Kidney (tissue), 14 donors: ENCODE results near the gene VCPKMT. TPM values are rescaled to one million over a fixed set of nuclear protein-coding genes. Genes with fewer than 3 reads are reported as not detected.
A peak's percentile ranks its signal among the peaks of the same experiment; 100 is the strongest.

Experiments used
- DNase-seq, 5 donors: peaks; one replicate each; pipeline ENCODE4 v3.0.0-alpha.2; 2013 to 2020
- FAIRE-seq: peaks from 2 replicates; lab custom pipeline; 2012; peaks lifted over from hg19 to GRCh38; lab: Jason Lieb, UNC
- H3K27ac ChIP-seq, 2 donors: one replicate each; pipeline ENCODE4 v1.7.0; 2013; ENCODE audit warnings: low read depth in 2 of 2, low read length in 2 of 2, inconsistent platforms in 1 of 2
- H3K27me3 ChIP-seq: one replicate; pipeline ENCODE4 v1.7.1; 2013; ENCODE audit warnings: low read length, inconsistent platforms; ENCODE audit not compliant: control insufficient read depth, insufficient read depth
- H3K36me3 ChIP-seq, 3 donors: one replicate each; pipeline versions ENCODE4 v1.7.0 to v1.7.1; 2013; ENCODE audit warnings: low read length in 3 of 3, control low read depth in 1 of 3, inconsistent platforms in 1 of 3; ENCODE audit not compliant: insufficient read depth in 3 of 3, control insufficient read depth in 2 of 3
- H3K4me1 ChIP-seq, 3 donors: one replicate each; pipeline versions ENCODE4 v1.7.0 to v1.7.1; 2013; ENCODE audit warnings: low read length in 3 of 3, inconsistent platforms in 1 of 3, low read depth in 1 of 3; ENCODE audit not compliant: control insufficient read depth in 2 of 3, insufficient read depth in 2 of 3
- H3K4me3 ChIP-seq, 3 donors: one replicate each; pipeline versions ENCODE4 v1.7.0 to v1.8.1; 2013; ENCODE audit warnings: low read length in 3 of 3, control low read depth in 1 of 3, inconsistent platforms in 1 of 3
- H3K9ac ChIP-seq, 3 donors: one replicate each; pipeline versions ENCODE4 v1.7.0 to v1.7.1; 2013; ENCODE audit warnings: low read length in 3 of 3, control low read depth in 1 of 3, inconsistent platforms in 1 of 3
- H3K9me3 ChIP-seq, 3 donors: one replicate each; pipeline versions ENCODE4 v1.7.0 to v1.7.1; 2013; ENCODE audit warnings: low read length in 3 of 3, control low read depth in 1 of 3, inconsistent platforms in 1 of 3; ENCODE audit not compliant: control insufficient read depth in 2 of 3, insufficient read depth in 1 of 3
- intact Hi-C: fragments of 100-400 bp; cut with DNase I; formaldehyde crosslinking; loops from one replicate; pipeline ENCODE4 v1.11.1; 2022
- polyA plus RNA-seq: library from polyadenylated mRNA; stranded (reverse); fragments of 350-450 nt; fragmentation: Illumina TruSeq; extraction: RNeasy Lipid Tissue Mini Kit (QIAGEN cat#74804); gene quantifications from one replicate; pipeline ENCODE4 v1.2.3, GENCODE V29; 2014; ENCODE audit warnings: low read depth, low replicate concordance; ENCODE audit not compliant: insufficient read depth
- total RNA-seq: library from RNA; stranded (reverse); fragmentation: NEBNext Ultra II Directional; extraction: Animal tissue kit (Norgen Biotek cat#: 25700); gene quantifications from one replicate; pipeline ENCODE4 v1.2.1, GENCODE V29; 2021
- TF ChIP-seq, protein P1 (sequence below): IDR thresholded peaks from 3 replicates; pipeline ENCODE4 v1.5.1; 2012; ENCODE audit warnings: mild to moderate bottlenecking, moderate library complexity, borderline replicate concordance; ENCODE audit not compliant: insufficient read depth; ENCODE audit errors: extremely low read depth
- donor health status: control.
- donor health status: control.
- donor health status: control.
- donor health status: control.
- donor health status: control.
- donor health status: DM: yes; HTN: yes; CAD: no.
- donor health status: Normal renal cell carcinoma (clear cell type).

Gene VCPKMT
- total and polyA plus RNA-seq, 2 donors from 2014 or later = 8.0 to 8.3 TPM

DNA sequence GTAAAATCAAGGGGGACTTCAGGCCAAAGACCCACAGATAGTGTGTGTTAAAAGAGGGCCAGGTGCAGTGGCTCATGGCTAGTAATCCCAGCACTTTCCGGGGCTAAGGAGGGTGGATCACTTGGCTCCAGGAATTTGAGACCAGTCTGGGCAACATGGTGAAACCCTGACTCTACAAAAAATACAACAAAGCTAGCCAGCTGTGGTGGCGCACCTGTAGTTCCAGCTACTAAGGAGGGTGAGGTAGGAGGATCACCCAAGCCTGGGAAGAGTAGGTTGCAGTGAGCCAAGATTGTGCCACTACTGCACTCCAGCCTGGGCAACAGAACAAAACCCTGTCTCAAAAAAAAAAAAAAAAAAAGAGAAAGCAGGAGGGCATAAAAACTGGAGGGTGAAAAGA, 8.5 kb downstream of the VCPKMT start:
- Histone ChIP-seq H3K9me3 (no peaks in the 10 kb centered on the region), H3K4me3 (no peak overlapping the region), H3K27ac (peak overlapping the region; percentile 59 to 82), H3K4me1 (peaks cover 0 to 4% (median 0%) of the 10 kb centered on the region in 3 donors), H3K36me3 (peaks cover 7 to 8% (median 7%) of the 10 kb centered on the region in 3 donors), H3K27me3 (no peaks in the 10 kb centered on the region), H3K9ac (peak overlapping the region in 1 of 3 donors; percentile 43)
- FAIRE-seq (no peak), DNase-seq (peak in 2 of 5 donors; percentile 45 to 71)
- intact Hi-C loops = no loop called here
- TF ChIP-seq, protein P1, sequence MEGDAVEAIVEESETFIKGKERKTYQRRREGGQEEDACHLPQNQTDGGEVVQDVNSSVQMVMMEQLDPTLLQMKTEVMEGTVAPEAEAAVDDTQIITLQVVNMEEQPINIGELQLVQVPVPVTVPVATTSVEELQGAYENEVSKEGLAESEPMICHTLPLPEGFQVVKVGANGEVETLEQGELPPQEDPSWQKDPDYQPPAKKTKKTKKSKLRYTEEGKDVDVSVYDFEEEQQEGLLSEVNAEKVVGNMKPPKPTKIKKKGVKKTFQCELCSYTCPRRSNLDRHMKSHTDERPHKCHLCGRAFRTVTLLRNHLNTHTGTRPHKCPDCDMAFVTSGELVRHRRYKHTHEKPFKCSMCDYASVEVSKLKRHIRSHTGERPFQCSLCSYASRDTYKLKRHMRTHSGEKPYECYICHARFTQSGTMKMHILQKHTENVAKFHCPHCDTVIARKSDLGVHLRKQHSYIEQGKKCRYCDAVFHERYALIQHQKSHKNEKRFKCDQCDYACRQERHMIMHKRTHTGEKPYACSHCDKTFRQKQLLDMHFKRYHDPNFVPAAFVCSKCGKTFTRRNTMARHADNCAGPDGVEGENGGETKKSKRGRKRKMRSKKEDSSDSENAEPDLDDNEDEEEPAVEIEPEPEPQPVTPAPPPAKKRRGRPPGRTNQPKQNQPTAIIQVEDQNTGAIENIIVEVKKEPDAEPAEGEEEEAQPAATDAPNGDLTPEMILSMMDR = no peak

DNA sequence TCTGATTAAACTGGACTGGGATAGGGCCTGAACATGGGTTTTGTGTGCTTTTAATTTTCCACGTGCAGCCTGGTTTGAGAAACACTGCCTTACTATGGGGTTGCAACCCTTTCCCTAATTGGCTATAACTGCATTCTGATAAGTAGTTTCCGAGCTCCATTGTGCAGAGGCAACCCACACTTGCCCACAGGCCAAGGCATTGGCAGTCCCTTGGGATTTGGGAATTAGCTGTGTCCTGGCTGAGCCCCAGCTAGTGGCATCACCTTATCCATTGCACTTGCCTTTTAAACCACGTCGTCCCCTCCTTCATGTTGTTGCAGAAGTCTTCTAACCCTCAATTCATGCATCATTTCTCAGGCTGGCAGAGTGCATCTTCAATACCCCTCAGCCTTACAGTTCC, 10.2 kb downstream of the VCPKMT start:
- TF ChIP-seq, protein P1 = no peak
- Histone ChIP-seq H3K9me3 (no peaks in the 10 kb centered on the region), H3K36me3 (peaks cover 6 to 7% (median 6%) of the 10 kb centered on the region in 3 donors), H3K27me3 (no peaks in the 10 kb centered on the region), H3K4me1 (peaks cover 0 to 10% (median 0%) of the 10 kb centered on the region in 3 donors), H3K4me3 (no peak overlapping the region), H3K9ac (no peak overlapping the region), H3K27ac (no peak overlapping the region)
- FAIRE-seq (no peak), DNase-seq (no peak)
- intact Hi-C loops = no loop called here

DNA sequence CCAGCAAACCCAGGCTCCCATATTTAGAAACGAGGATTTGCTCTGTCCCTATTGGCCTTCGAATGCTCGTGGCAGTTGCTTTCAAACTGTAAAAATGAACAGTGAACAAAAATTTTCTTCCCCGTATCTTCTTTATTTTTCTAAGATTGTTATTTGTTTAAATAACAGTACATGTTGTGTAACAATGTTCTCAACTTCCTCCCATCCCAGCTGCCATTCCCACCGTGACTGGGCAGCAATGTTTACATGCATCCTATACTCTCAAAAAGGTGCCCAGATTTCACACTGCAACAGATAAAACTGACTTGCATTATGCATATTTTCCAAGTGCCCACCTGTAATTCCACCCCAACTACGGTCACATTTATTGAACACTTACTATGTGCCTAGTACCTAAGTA, 12.8 kb downstream of the VCPKMT start:
- TF ChIP-seq, protein P1 = no peak
- FAIRE-seq (no peak), DNase-seq (no peak)
- Histone ChIP-seq H3K27me3 (no peaks in the 10 kb centered on the region), H3K9ac (no peak overlapping the region), H3K27ac (no peak overlapping the region), H3K9me3 (no peaks in the 10 kb centered on the region), H3K4me3 (no peak overlapping the region), H3K36me3 (peaks cover 0 to 2% (median 0%) of the 10 kb centered on the region in 3 donors), H3K4me1 (peaks cover 0 to 13% (median 3%) of the 10 kb centered on the region in 3 donors)
- intact Hi-C loops = no loop called here

GRCh38 chr14:50101417-50101816, 15.0 kb downstream of the VCPKMT start:
- Histone ChIP-seq H3K27ac (no peak overlapping the region), H3K4me1 (peaks cover 0 to 13% (median 3%) of the 10 kb centered on the region in 3 donors), H3K36me3 (peaks cover 0 to 2% (median 0%) of the 10 kb centered on the region in 3 donors), H3K9me3 (no peaks in the 10 kb centered on the region), H3K4me3 (no peak overlapping the region), H3K9ac (no peak overlapping the region), H3K27me3 (no peaks in the 10 kb centered on the region)
- DNase-seq = no peak
- FAIRE-seq = no peak
- TF ChIP-seq, protein P1 = no peak
- intact Hi-C loops = no loop called here
